ENCODE measurements around the gene CDH13.

The CDH13 gene

DNA sequence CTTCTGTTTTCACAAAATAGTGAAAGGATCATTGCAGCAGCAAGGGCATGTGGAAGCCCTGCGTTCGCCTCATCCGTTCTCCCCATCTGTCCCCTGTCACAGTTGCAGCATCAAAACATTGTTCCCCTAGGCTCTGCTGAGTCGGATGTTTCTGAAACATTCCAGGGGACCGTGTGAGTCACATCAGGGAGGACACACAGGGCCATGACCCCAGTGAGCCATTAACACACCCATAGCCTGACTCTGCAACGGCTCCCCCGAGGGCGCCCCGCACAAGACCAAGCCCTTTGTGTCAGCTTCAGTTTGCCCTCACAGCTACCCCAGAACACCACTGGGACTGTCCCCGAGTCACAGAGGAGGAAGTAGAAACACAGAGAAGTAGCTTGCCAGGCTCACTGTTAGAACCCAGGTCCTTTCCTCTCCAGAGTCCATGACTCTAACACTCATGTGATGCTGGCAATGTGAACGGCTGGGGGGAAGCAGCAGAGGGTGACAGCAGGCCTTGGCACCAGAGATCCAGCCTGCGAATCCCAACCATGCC lies 1117.7 kb downstream of the CDH13 start:
- no peak overlapping the region for H3K4me3 ChIP-seq (replicated peaks; ENCODE audit: low read depth, low read length)
- DNase-seq (ENCODE audit: low read depth), result no peak
- TF ChIP-seq, protein P1, sequence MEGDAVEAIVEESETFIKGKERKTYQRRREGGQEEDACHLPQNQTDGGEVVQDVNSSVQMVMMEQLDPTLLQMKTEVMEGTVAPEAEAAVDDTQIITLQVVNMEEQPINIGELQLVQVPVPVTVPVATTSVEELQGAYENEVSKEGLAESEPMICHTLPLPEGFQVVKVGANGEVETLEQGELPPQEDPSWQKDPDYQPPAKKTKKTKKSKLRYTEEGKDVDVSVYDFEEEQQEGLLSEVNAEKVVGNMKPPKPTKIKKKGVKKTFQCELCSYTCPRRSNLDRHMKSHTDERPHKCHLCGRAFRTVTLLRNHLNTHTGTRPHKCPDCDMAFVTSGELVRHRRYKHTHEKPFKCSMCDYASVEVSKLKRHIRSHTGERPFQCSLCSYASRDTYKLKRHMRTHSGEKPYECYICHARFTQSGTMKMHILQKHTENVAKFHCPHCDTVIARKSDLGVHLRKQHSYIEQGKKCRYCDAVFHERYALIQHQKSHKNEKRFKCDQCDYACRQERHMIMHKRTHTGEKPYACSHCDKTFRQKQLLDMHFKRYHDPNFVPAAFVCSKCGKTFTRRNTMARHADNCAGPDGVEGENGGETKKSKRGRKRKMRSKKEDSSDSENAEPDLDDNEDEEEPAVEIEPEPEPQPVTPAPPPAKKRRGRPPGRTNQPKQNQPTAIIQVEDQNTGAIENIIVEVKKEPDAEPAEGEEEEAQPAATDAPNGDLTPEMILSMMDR (IDR thresholded peaks at IDR 0.05; ENCODE audit: low read length, missing control alignments), result no peak

DNA sequence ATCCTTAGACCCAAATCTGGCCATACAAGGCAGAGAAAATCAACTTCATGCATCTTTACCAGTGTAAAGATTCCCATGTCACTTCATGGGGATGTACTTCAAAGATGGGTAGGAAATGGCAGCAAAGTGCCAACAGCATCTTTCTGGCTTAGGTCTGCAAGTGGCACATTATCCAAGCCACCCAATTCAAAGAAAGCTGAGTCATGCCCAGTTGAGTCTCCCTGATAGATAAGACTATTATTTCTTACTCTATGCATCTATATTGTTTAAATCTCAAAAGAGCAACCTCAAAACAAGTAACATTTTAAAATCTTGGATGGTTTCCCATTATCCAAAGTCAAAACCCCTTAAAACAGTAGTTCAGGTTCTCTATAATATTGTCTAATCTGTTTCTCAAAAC lies 1119.8 kb downstream of the CDH13 start:
- no peak overlapping the region for H3K4me3 ChIP-seq (replicated peaks; ENCODE audit: low read depth, low read length)
- DNase-seq (ENCODE audit: low read depth), result no peak
- TF ChIP-seq, protein P1 (IDR thresholded peaks at IDR 0.05; ENCODE audit: low read length, missing control alignments), result no peak

DNA sequence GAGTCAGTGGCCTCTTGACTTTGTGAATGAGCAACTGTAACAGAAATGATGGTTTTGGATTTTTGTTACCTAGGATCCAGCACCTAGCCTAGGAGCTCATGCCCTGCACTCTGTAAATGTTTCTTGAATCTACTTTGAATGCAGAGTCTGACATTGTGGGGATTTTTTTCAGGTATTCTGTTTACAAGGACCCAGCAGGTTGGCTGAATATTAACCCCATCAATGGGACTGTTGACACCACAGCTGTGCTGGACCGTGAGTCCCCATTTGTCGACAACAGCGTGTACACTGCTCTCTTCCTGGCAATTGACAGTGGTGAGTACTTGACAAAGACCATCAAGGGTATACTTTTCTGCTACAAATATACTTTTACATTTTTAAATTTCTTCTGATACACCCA lies 1121.2 kb downstream of the CDH13 start:
- H3K4me3 ChIP-seq (replicated peaks; ENCODE audit: low read depth, low read length), result no peak overlapping the region
- TF ChIP-seq, protein P1 (IDR thresholded peaks at IDR 0.05; ENCODE audit: low read length, missing control alignments), result no peak
- DNase-seq (ENCODE audit: low read depth), result no peak

DNA sequence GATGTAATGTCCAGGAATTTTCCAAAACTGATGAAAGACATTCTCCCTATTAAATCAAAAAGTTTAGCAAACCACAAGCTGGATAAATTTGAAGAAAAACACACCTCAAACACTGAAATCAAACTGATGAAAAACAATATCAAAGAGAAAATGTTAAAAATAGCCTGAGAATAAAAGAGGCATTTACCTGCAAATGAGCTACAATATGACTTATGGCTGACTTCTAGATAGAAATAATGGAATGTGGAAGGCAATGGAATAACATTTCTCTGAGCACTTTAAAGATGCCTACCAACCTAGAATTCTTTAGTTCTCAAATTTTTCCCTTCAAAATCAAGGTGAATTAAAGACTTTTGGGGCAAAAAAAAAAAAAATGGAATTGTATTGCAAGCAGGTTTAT lies 1128.6 kb downstream of the CDH13 start:
- DNase-seq (ENCODE audit: low read depth), result no peak
- no peak overlapping the region for H3K4me3 ChIP-seq (replicated peaks; ENCODE audit: low read depth, low read length)
- TF ChIP-seq, protein P1 (IDR thresholded peaks at IDR 0.05; ENCODE audit: low read length, missing control alignments), result no peak

DNA sequence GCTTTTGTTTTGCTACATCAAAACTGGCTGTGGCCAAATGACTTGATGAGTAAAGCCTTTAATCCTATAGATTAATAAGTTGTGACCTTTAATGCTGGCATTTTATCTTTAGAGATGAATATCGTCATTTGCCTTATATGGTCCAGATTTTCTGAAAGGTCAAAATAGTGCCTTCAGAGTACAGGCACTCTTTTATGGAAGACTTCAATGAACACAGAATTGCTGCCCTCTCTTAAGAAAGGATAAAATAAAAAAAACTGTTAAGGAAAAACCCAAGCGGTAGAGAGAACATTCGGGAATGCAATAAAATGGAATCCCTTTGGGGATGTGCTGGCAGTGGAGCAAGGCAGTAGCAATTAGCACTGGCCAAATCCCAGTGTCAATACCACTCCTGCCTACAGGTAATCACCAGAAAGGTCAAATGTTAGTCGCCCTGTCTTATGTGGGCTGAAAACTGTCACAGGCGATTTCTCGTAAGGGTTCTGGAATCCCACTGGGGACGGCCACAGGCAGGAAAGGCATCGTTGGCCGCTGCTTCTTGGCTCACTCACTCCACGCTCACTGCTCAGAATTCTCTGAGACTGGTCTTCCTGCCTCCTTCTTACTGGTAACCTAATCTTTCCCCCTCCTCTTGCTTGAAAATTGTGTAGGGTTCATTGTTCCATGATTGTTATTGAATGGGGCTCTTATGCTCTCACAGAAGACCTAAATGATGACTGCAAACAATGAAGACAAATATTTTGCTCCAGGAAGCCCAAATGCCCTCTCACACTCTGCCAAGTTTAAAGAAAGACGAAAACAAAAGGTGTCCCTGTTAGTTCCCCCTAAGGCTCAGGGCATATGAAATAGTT lies 1135.6 kb downstream of the CDH13 start:
- no peak for DNase-seq (ENCODE audit: low read depth)
- no peak overlapping the region for H3K4me3 ChIP-seq (replicated peaks; ENCODE audit: low read depth, low read length)
- TF ChIP-seq, protein P1 (IDR thresholded peaks at IDR 0.05; ENCODE audit: low read length, missing control alignments), result no peak

DNA sequence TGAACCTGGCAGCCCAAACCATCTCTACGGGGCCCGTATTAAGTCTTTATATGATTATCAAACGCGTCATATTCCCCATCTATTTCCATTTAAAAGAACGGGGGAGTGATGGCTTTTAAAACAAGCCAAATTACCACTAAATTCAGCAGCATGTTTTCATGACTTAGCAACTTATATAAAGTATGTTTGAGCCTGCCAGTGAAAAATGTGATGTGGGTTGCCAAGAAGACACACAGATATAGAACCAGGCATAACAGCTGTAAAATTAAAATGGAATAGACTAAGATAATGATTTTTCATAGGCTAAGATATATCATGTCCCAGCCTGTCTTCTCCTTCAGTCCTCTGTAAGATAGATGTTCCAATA lies 1136.2 kb downstream of the CDH13 start:
- H3K4me3 ChIP-seq (replicated peaks; ENCODE audit: low read depth, low read length), result no peak overlapping the region
- TF ChIP-seq, protein P1 (IDR thresholded peaks at IDR 0.05; ENCODE audit: low read length, missing control alignments), result no peak
- no peak for DNase-seq (ENCODE audit: low read depth)

DNA sequence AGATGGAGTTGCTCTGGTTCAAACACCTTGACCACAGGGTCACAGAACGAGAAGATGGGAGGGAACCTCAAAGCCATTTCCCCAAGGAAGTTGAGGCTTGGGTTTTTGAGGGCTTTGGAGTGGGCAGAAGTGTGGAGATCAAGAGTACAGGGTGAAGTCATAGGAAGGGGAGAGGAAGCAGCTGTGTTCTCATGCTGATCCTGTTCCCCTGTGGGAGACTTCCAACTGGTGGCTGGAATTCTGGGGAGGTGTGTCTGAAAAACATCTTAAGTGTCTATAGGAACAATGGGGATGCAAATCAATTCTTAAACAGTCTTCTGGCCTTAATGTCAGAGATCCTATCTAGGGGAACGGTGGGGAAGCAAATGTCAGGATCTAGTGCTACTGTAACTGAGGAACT lies 1142.2 kb downstream of the CDH13 start:
- H3K4me3 ChIP-seq (replicated peaks; ENCODE audit: low read depth, low read length), result no peak overlapping the region
- TF ChIP-seq, protein P1 (IDR thresholded peaks at IDR 0.05; ENCODE audit: low read length, missing control alignments), result no peak
- DNase-seq (ENCODE audit: low read depth), result peak; percentile 4

All from fibroblast of pulmonary artery (primary cell).